Activated effector memory CD4-positive, alpha-beta T cell treated with anti-CD3 and anti-CD28 coated beads, Interleukin-2, amount 50 U/mL, for 16 hours (primary cell): Measurements from ENCODE around the gene ARID2.

Experiments
- DNase-seq: peaks from one replicate; pipeline ENCODE4 v3.0.0-alpha.2; 2020

ARID2 gene

DNA sequence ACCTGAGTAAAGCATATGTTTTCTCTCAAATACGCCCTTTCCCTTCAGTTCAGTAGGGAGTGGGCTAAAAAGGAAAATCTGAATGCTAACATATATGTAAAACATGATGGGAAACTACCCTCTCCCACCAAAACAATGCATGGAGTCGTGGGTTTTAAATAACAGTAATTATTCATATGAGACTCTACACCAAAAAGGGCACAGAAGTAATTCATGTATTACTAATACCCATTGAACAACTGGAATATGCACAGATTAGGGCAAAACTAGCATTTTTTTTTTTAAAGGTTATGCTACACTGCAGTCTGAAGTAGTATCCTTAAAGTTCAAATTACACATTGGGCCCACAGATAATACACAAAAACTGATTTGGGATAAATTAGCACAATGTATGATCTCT lies 8.1 kb upstream of the ARID2 start:
- no peak for DNase-seq

GRCh38 chr12:45721954-45722353 lies 7.6 kb upstream of the ARID2 start:
- no peak for DNase-seq

DNA sequence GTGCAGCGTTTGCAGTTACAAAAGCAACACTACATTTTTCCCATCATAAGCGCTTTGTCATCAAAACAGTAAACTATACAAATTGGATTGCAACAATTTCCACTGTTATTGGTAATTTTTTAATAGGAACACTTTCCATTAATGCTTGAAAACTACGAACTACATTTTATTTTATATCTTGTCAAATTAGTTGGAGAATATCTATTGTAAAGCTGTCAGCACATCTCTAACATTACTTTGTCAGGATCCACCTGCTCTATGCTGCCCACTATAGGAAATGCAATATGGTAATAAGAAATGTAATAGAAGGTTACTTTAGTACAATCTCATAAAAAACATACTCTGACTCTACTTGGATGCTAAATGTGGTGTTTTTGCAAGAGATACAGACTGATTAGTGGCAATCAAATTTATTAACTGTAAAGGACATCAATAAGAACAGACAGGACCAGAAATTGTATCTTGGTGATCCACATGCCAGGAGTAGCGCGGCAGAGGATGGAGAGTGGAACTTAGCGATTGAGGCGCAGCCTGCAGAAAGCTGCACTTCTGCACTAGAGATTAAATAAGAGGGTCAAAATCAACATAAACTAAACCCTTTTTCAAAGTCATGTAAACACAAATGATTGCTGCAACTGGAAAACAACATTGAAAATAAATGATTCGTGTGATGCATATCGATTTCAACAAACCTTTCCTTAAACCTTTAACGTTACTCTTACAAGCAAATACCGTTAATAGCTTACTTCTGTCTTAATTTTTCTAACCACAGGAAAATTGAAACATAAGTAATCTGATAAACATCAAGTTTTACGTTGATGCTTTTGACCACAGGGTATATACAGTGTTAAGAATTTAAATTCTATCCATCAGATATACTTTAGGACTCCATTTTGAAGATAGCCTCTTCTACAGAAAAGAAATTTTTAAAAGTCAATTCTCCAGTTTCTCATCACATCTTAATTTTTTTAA lies 3.6 kb upstream of the ARID2 start:
- DNase-seq = peak; percentile 69

DNA sequence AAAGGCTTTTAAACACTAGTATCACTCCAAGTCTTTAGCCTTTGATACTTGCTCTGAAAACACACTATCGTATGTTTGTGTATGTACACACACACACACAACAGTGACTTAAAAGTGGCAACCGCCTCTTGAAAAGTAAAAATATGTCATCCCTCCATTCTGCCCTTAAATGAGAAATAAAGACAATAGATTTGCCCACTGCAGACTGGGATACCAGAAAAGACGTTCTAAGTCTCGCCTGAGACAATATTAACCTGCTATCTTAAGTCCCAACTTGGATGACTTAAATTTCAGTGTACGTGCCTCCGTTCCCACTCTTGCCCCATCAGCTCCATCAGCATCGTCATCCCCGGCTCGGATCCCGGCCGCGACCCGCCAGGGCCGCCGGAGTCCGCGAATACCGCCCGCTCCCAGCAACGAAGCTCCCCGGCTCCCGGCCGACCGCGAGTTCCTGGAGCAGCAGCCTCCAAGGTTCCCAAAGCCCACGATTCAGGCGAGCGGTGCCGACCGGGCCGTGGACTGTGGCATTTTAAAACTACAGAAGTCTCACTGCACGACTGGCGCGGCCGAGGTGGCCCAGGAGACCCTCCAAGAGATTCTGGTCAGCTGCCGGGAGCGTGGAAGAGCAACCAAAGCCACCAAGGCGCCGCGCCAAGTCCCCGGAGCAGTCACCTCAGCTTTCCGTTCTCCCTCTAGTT lies 2.8 kb upstream of the ARID2 start:
- peak; percentile 78 for DNase-seq

DNA sequence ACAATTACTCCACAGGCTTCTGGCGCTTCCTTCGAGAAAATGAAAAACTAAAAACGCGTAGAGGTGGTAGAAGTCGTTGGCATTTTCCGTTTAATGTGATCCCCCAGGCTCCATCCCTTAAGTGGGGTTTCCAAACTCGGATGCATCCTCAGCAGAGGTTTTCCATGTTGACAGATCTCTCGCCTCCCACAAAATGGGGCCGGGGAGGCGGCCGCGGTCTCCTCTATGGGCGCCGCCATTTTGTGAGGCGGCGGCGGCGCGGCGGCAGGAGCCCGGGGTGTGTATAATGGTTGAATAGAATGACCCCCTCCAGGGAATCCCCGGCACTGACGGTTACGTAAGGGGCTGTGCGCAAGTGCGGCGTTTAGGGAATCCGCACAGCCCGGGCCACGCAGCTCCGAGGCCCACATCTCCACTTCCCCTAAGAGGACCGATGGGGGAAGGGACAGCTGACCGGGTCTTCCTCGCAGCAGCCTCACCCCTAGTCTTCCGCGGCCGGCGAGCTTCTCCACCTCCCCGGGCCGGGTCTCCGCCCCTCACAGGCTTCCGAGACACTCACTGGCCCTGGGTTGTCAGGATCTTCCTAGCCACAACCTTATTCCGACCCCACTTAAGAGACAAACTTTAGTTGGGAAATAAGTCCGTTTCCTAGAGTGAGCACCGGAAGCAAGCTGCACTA lies 2.1 kb upstream of the ARID2 start:
- DNase-seq = peak; percentile 95

DNA sequence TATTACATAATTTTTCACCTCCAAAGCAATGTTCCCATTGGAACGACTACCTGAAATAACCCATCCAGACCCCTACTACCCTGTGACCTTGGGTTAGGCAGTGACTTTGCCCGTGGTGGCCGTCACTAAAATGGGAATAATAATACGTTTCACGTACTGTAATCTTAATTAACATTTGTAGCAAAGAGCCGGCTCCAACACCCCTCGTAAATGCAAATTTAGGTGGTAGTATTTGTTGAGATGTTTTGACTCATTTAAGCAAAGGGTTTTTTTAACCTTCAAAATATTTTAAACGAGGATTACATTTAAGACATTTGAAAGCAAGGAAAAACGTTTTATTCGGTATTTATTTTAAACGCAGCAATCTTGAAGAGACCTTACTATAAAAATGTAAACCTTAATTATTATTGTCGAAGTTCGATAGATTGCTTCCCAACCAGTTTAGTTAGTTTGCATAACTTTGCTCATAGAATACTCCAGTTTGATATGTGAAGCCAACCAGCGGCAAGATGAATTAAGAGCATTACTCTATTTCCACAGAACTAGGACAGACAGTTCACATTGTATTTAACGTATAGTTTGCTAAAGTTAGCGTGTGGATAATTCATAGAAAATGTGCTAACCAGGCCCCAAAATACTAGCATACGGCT lies 1.4 kb upstream of the ARID2 start:
- no peak for DNase-seq

DNA sequence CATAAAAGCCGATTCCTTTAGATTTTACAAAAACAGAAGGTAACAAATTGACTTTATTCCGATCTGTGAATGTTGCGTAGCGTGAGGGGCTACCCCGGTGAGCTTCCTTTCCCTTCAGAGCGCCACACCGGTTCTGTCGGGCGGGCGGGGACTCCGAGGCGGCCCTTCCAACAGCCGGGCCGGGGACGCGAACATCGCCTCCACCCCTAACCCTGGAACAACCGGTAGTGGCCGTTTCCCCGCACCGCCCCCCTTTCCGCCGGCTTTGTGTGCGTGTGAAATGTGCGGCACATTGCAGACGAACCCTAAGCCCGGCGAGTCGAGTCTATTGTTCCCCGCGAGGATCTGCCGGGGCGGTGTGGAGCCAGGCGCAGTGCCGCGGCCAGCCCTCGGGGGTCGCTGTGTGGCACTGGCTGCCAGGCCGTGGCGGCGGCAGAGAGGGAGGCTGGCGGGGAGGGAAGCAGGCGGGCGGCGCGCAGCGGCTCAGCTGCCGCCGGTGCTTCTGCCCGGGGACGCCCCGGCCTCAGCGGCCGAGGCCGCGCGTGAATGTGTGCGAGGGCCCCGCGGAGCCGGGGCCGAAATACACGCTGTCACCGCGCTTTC lies 775 bp upstream of the ARID2 start:
- DNase-seq = peak; percentile 98

GRCh38 chr12:45730084-45730347 lies 510 bp downstream of the ARID2 start:
- peak; percentile 85 for DNase-seq

DNA sequence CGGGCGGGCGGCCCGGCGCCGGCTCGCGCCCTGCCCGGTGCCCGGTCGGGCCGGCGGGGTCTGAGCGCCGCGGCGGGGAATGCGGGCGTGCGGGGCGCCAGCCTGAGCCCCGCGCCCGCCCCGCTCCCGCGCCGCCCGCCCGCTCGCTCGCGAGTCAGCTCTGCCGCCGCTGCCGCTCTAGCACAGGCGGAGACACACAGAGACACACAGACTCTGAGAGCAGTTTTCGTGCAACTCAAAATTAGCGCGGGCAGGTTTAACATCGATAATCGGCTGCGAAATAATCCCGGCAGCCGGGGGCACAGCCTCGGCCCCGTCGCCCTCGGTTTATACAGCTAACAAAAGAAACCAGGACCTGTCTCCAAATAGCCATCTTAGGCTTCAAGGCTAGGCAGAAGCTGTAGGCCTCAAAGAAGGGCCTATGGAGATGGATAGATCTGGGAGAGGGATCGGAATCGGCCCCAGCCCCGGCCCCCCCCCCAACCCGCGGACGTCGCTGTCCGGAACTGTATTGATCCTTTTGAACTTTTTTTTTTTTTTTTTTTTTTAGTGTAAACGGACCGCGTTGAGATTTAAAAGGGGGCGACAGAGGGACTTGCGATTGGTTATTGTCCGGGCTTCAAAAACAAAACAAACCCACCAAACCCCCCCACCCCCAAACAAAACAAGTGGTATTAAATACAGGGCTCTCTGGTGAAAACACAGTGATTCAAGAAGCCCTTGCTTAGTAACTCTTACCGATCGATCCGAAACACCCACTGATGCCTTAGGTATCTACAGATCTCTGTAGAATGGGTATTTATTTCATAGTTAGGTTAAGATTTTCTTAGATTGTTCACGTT lies 1.1 kb downstream of the ARID2 start:
- peak; percentile 86 for DNase-seq

DNA sequence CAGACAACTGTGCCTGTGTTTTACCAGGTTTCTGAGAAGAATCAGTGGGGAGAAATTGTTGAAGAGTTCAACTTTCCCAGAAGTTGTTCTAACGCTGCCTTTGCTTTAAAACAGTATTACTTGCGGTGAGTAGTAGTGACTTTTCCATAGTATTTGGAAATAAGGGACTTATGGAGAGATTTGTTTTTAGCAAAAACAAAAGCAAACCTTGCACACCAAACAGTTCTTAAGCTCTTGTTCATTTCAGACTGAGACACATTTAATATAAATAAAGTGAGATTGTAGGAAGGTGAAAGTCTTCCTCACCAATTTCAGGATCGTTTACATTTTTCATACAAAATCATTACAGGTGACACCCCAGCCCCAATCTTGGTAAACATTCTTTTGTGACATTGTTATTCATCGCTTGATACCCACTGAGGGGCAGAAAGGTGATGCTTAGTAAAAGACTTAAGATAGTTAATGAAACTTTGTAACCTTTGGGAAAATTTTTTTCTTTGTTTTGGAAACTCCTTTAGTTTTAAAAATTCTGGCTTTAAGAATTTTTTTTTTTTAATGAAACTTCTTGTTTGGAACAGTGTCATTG lies 1.8 kb downstream of the ARID2 start:
- no peak for DNase-seq

- DNase-seq = no peak
These were observed 2.7 kb downstream of the ARID2 start for GRCh38 chr12:45732250-45732649.

GRCh38 chr12:45732936-45733335 lies 3.4 kb downstream of the ARID2 start:
- no peak for DNase-seq

GRCh38 chr12:45737638-45738037 lies 8.1 kb downstream of the ARID2 start:
- no peak for DNase-seq

- no peak for DNase-seq
These were observed 13.1 kb downstream of the ARID2 start for GRCh38 chr12:45742590-45742989.

- DNase-seq = no peak
These were observed 13.7 kb downstream of the ARID2 start for GRCh38 chr12:45743247-45743646.

GRCh38 chr12:45745861-45746277 lies 16.4 kb downstream of the ARID2 start:
- DNase-seq = no peak

DNA sequence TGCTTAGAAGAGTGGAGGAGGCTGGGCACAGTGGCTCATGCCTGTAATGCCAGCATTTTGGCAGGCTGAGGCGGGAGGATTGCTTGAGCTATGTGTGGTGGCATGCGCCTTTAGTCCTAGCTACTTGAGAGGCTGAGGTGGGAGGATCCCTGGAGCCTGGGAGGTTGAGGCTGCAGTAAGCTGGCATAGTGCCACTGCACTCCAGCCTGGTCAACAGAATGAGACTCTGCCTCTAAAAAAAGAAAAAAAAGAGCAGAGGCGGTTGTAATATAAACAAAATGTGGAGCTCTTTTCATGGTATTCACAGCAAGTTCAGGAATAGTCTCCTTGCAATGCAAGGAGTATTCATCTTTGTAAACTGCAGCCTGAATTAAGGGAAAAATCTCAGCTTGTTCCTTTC lies 27.2 kb downstream of the ARID2 start:
- DNase-seq = no peak

DNA sequence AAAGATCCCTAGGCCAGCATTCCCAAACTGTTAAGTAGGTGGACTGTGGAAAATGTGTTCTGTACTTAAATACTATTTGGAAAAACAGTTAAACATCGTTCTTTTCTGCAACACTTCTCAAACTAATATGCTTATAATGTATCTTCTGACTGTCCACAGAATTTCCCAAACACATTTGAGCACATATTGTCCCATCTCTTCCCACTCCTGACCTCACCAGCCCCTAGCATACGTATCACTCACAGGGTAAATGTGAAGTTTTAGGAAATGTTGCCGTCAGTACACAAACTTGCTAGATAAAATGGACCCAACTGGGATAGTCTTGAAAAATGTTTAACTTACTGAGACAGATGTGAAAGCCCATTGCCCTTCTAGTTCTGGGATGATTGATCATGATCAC lies 27.7 kb downstream of the ARID2 start:
- no peak for DNase-seq

GRCh38 chr12:45760333-45760732 lies 30.8 kb downstream of the ARID2 start:
- DNase-seq = no peak

GRCh38 chr12:45762185-45763110 lies 32.9 kb downstream of the ARID2 start:
- no peak for DNase-seq
